ENCODE results near the gene RPP40. TPM values are rescaled to one million over a fixed set of nuclear protein-coding genes. Genes with fewer than 3 reads are reported as not detected.

The RPP40 gene
- total RNA-seq, 3 donors from 2014 or later (not counting 1 experiment from before 2014, with no cell fraction given), result 1.3 to 1.7 (median 1.3) TPM

- peak; percentile 72 for TF ChIP-seq CTCF (IDR thresholded peaks at IDR 0.05)
- intact Hi-C loops (cut with micrococcal nuclease), result no loop called here
- H3K4me1 ChIP-seq (ENCODE audit: control insufficient read depth, insufficient read depth, low read length), result peaks cover 16% of the 10 kb centered on the region
- DNase-seq, result peak; percentile 61 to 83
- Mint-ChIP-seq H3K4me1 (peaks cover 15 to 18% of the 10 kb centered on the region in 2 donors), H3K9me3 (no peaks in the 10 kb centered on the region), H3K27me3 (ENCODE audit: low read depth in 2 of 2) (peaks cover 8 to 14% of the 10 kb centered on the region in 2 donors), H3K27ac (no peak overlapping the region), H3K36me3 (no peaks in the 10 kb centered on the region), H3K4me3 (no peak overlapping the region)
- 33% methylated on average over 13 of the region's 13 CpGs for WGBS (ENCODE audit: insufficient coverage)
- H3K9me3 ChIP-seq (ENCODE audit: control insufficient read depth, insufficient read depth, low read length), result no peaks in the 10 kb centered on the region
- H3K36me3 ChIP-seq (ENCODE audit: control insufficient read depth, insufficient read depth, low read length), result no peaks in the 10 kb centered on the region
- no peak overlapping the region for H3K27ac ChIP-seq (ENCODE audit: low read length)
- peak; percentile 82 to 95 (median 94) for ATAC-seq
- H3K27me3 ChIP-seq (ENCODE audit: control insufficient read depth, insufficient read depth, low read length), result no peaks in the 10 kb centered on the region
- no peak overlapping the region for H3K4me3 ChIP-seq (ENCODE audit: low read length)
Observed at GRCh38 chr6:5030596-5031136, 26.8 kb upstream of the RPP40 start.

- peaks cover 15 to 23% of the 10 kb centered on the region in 2 donors for H3K4me1 Mint-ChIP-seq
- no peak overlapping the region for H3K27ac Mint-ChIP-seq
- no peaks in the 10 kb centered on the region for H3K36me3 Mint-ChIP-seq
- Histone ChIP-seq H3K36me3 (ENCODE audit: control insufficient read depth, insufficient read depth, low read length) (no peaks in the 10 kb centered on the region), H3K27me3 (ENCODE audit: control insufficient read depth, insufficient read depth, low read length) (no peaks in the 10 kb centered on the region), H3K9me3 (ENCODE audit: control insufficient read depth, insufficient read depth, low read length) (no peaks in the 10 kb centered on the region), H3K4me3 (ENCODE audit: low read length) (no peak overlapping the region), H3K4me1 (ENCODE audit: control insufficient read depth, insufficient read depth, low read length) (peaks cover 19% of the 10 kb centered on the region), H3K27ac (ENCODE audit: low read length) (no peak overlapping the region)
- no peak for ATAC-seq
- H3K4me3 Mint-ChIP-seq, result no peak overlapping the region
- H3K9me3 Mint-ChIP-seq, result no peaks in the 10 kb centered on the region
- intact Hi-C loops (cut with micrococcal nuclease), result no loop called here
- 93% methylated on average over 4 of the region's 5 CpGs for WGBS (ENCODE audit: insufficient coverage)
- H3K27me3 Mint-ChIP-seq (ENCODE audit: low read depth in 2 of 2), result peaks cover 12 to 14% of the 10 kb centered on the region in 2 donors
- TF ChIP-seq CTCF (IDR thresholded peaks at IDR 0.05), result no peak
- no peak for DNase-seq
Observed at GRCh38 chr6:5029609-5030008, 25.8 kb upstream of the RPP40 start.

- intact Hi-C loops (cut with micrococcal nuclease), result no loop called here
- H3K27me3 Mint-ChIP-seq (ENCODE audit: low read depth in 2 of 2), result peaks cover 9 to 14% of the 10 kb centered on the region in 2 donors
- TF ChIP-seq CTCF (IDR thresholded peaks at IDR 0.05), result no peak
- H3K27me3 ChIP-seq (ENCODE audit: control insufficient read depth, insufficient read depth, low read length), result no peaks in the 10 kb centered on the region
- ATAC-seq, result no peak
- no peak overlapping the region for H3K27ac Mint-ChIP-seq
- no peak overlapping the region for H3K27ac ChIP-seq (ENCODE audit: low read length)
- DNase-seq, result no peak
- H3K4me3 Mint-ChIP-seq, result no peak overlapping the region
- no peak overlapping the region for H3K4me3 ChIP-seq (ENCODE audit: low read length)
- H3K4me1 ChIP-seq (ENCODE audit: control insufficient read depth, insufficient read depth, low read length), result peaks cover 19% of the 10 kb centered on the region
- H3K36me3 Mint-ChIP-seq, result no peaks in the 10 kb centered on the region
- H3K9me3 ChIP-seq (ENCODE audit: control insufficient read depth, insufficient read depth, low read length), result no peaks in the 10 kb centered on the region
- H3K36me3 ChIP-seq (ENCODE audit: control insufficient read depth, insufficient read depth, low read length), result no peaks in the 10 kb centered on the region
- H3K9me3 Mint-ChIP-seq, result no peaks in the 10 kb centered on the region
- 98% methylated on average over 3 of the region's 5 CpGs for WGBS (ENCODE audit: insufficient coverage)
- peaks cover 15 to 23% of the 10 kb centered on the region in 2 donors for H3K4me1 Mint-ChIP-seq
Observed at GRCh38 chr6:5028921-5029320, 25.1 kb upstream of the RPP40 start.

GRCh38 chr6:5028301-5028700 lies 24.5 kb upstream of the RPP40 start:
- H3K4me3 Mint-ChIP-seq, result no peak overlapping the region
- H3K4me1 ChIP-seq (ENCODE audit: control insufficient read depth, insufficient read depth, low read length), result peaks cover 19% of the 10 kb centered on the region
- DNase-seq (no peak), ATAC-seq (no peak)
- no peaks in the 10 kb centered on the region for H3K27me3 ChIP-seq (ENCODE audit: control insufficient read depth, insufficient read depth, low read length)
- WGBS (ENCODE audit: insufficient coverage), result over 99% methylated on average over 6 of the region's 7 CpGs
- H3K4me3 ChIP-seq (ENCODE audit: low read length), result no peak overlapping the region
- no peaks in the 10 kb centered on the region for H3K9me3 Mint-ChIP-seq
- no peaks in the 10 kb centered on the region for H3K36me3 Mint-ChIP-seq
- no peak overlapping the region for H3K27ac ChIP-seq (ENCODE audit: low read length)
- H3K36me3 ChIP-seq (ENCODE audit: control insufficient read depth, insufficient read depth, low read length), result no peaks in the 10 kb centered on the region
- peaks cover 15 to 23% of the 10 kb centered on the region in 2 donors for H3K4me1 Mint-ChIP-seq
- intact Hi-C loops (cut with micrococcal nuclease), result no loop called here
- no peaks in the 10 kb centered on the region for H3K9me3 ChIP-seq (ENCODE audit: control insufficient read depth, insufficient read depth, low read length)
- H3K27me3 Mint-ChIP-seq (ENCODE audit: low read depth in 2 of 2), result peaks cover 8 to 9% of the 10 kb centered on the region in 2 donors
- no peak overlapping the region for H3K27ac Mint-ChIP-seq
- TF ChIP-seq CTCF (IDR thresholded peaks at IDR 0.05), result no peak

Measured in natural killer cell (primary cell).